Stimulated activated CD8-positive, alpha-beta memory T cell treated with anti-CD3 and anti-CD28 coated beads, Interleukin-4, amount 100 ng/mL, for 48 hours (primary cell): ENCODE measurements around the gene DPYD.

ENCODE experiments used
- DNase-seq: peaks from one replicate; pipeline ENCODE4 v3.0.0-alpha.2; 2020

DPYD gene

DNA sequence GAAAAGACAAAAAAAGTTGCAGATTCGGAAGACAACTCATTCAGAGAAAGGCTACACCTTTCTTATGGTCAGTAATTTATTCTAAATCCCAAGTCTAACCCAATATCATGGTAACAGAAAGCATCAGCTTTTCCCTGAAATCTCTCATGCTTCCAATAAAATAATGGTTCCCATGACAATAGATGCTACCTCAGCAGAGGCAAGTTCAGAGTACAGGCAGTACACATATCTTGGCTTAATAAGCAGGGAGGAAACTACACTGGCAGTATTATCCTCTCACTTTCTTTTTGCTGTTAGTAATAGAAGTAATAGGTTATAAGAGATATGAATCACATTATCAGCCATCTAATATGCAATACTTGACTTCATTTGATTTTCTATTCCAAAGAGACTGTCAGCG lies 137.1 kb downstream of the DPYD start:
- no peak for DNase-seq

DNA sequence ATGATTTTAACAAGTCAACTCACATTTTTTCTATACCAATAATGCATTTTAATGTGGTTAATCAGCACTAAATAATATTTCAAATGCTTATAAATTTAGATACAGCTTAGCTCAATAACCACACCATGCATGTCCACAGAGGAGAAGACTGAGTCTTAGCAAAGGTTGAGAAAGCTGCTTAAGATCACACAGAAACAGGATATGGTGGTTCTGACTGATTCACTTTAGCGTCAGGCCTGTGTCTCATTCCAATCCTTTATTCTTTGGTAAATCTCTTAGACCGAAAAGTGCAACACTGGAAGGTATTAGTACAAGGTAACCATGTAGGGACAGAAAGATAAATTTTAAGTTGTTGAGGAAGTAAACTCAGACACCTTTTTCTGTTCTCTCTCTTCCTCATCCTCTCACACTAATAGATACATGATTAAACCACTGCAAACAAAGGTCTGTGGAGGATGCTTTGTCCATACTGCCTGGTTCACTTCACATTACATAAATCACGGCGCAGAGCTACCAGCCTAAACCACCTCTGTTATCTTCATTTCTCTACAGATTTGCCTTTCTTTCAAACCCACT lies 139.0 kb downstream of the DPYD start:
- no peak for DNase-seq

DNA sequence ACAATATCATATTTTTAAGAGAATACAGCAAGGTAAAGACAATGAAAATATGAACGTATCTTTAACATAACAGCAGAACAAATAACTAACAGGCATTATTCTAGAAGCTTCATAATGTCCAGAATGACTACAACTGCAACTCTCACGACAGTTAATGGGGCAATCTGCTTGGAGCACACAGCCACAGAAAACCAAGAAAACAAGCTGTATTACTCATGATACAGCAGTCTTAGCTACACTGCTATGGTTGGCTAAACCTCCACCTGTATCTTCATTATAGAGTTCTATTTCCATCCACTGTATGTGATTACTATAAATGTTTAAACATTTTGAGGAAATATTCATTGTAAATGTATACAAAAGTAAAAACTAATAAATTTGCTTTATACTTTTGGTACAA lies 139.9 kb downstream of the DPYD start:
- DNase-seq: no peak

DNA sequence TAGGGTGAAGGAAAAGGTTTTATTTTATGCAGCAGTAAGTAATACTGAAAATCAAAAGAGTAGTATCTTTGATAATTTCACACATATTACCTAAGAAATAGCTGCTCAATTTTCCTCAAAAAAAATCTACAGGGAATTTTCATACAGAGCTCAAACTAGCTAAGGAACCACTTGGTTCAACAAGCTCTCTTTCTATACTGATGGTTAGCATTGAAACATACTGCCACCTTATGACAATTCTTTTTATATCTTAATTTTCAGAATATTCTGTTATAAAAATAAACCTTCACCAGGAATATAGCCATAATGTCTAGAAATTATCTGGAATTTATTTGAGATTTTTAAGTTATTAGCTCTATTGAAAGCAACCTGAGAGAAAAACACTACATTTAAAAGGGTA lies 142.1 kb downstream of the DPYD start:
- no peak for DNase-seq

DNA sequence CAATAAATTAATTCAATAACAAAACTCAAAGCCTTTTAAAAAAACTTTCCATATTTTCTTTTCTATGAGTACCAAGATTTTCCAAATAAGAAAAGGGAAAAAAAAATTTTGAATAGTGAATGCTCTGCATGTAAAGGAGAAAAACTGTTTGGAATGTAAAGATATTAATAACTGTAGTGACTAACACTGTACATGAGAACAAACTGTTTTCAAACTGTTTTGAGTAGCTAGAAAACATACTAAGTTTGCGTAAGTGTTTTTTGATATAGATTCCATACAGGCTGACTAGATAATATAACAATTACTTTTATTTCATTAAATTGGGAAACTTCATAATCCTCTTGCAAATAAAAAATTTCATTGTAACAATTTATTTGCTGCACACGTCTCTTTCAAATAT lies 150.5 kb downstream of the DPYD start:
- no peak for DNase-seq

DNA sequence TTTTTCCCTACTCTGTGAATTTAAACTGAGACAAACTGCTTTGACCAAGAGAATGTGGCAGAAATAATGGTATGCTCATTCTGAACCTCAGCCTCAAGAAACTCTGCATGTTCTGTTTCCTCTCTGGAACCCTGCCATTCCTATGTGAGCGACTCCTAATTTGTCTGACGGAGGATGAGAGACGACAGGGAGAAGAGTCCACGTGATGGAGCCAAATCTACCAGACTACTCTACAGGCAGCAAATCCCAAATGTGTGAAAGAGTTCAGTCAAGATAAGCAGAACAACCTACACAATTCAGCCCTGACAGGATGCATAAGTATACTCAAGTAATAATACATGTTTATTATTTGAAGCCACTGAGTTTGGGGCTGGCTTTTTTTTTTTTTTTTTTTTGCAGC lies 153.5 kb downstream of the DPYD start:
- no peak for DNase-seq

DNA sequence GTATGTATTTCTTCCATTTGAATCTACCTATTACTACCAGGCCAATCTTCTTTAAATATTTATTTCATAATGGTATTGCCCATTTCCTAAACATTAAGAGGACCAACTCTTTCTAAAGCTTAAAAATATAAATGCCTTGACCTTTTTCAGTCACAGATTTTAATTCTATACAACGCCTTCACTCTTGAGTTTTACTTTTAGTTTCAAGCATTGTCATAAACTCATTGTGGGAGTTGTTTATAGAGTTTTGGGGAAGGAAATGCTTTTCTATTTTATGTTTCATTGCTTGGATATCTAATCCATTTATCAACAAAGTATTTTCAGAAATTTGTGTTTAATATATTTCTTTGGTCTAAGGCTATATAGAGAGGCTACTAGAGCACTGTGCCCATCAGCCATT lies 155.8 kb downstream of the DPYD start:
- DNase-seq: no peak

DNA sequence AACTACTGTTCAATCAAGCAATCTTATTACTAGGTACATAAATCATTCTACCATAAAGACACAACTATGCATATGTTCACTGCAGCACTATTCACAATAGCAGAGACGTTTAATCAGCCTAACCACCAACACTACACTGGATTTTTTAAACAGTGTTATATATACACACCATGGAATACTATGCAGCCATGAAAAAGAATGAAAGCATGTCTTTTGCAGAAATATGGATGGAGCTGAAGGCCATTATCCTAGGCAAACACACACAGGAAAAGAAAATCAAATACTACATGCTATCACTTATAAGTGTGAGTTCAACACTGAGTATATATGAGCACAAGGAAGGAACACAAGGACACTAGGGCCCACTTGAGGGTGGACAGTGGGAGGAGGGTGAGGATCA lies 159.2 kb downstream of the DPYD start:
- no peak for DNase-seq

DNA sequence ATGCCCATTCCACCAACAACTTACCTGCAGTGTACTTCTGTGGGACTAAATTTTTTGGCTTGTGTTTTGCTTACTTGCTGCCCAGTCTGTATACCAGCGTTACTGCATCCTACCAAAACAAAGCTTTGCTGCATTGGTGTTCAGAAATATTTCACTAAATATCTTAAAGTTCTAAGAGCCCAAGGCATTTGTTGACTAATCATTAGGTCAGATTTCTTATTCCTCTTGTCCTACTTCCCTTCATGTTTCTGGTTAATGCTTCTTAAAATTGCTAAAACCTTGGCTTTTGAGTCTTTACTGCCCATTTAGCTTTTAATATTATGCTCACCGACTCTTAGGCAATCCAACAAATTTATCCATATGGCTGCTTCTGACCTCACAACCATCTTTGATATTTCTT lies 161.8 kb downstream of the DPYD start:
- no peak for DNase-seq

DNA sequence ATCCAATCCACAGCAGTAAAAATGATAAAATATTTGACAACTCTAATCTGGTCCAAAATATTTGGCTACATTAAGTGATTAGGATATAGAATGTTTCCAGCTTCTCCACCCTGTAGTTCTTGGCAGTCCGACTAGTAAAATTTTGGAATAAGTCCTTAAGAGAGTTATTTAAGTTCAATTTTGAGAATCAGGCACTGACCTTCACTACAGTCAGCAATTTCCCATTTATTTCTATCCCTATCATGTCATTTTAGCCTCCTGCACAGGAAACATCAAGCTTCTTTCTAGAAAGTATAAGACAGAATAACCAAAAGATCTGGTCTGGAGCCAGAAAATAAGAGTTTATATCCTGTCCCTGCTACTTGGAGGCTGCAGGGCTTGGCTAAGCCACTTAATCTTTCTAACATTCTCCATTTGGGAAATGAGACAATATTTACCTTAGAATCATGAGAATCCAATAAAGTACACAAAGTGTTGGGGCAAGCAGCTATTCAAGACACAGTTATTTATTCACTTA lies 162.2 kb downstream of the DPYD start:
- no peak for DNase-seq

DNA sequence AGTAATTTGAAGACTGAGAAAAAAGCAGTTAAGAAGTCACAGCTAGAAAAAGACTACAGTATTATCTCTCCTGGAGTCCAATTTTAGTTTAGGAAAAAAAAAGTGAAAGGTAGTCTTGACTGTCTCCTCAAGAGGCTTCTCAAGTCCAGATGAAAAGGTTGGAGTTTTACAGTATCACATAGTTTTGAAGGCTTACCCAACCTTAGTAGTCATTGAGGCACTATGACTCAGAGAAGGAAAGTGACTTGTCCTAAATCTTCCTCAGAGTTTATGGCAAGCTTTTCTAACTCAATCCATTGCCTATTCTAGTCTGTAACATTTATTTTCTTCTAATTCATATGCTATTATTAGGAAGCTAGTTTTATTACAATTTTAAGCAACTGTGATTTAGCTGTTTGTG lies 174.9 kb downstream of the DPYD start:
- DNase-seq: no peak

DNA sequence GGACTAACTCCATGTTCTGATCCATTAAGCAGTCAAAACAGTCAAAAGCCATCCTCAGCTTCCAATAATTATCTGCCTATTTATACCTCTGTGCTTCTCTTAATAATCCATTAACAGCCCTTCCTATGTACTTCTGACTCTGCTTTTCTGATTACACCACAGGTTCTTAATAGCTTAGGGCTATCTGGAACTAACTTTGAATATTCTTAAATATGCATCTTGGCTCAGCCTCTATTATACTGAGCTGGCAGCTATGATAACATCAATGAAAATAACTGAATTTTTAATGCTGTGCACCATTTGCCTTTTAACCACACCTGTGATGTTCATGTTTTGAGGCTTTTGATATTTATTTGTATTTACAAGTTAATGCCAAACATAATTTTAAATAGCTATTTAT lies 175.9 kb downstream of the DPYD start:
- no peak for DNase-seq

DNA sequence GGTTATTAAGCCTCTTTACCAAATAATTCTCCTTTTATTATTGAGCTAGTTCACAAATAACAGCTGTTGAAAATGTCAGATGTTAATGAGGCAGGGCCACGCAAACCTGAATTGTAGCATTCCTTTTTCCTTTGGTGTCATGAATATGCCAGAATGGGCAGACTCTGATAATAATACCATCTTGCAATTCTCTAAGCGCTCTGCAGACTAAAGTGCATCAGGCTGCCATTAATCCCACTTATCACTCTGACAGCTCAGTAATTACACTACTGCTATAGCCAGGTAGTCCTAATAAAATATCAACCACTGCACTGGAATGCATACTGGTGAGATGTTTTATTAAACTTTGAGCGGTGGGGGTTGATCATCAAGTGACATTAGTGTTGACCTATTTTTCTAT lies 177.7 kb downstream of the DPYD start:
- DNase-seq: no peak

DNA sequence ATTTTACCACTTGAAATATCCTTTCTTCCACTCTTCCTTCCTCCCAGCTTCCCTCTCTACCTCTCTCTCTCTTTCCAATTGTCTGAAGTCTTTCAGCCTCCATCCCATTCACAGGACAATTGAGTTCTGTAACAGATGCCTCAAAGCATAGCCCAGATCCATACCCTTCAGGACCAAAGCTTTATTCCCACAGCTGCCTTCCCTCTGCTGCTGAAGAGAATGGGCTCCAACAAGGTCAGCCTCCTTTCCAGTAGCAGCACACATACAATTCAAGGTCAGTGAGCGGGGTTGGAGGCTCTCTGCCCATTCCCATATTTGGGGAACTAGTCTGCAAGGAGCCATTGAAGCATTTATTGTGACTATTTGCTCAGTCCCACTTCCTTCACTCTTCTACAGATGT lies 179.9 kb downstream of the DPYD start:
- DNase-seq: no peak

DNA sequence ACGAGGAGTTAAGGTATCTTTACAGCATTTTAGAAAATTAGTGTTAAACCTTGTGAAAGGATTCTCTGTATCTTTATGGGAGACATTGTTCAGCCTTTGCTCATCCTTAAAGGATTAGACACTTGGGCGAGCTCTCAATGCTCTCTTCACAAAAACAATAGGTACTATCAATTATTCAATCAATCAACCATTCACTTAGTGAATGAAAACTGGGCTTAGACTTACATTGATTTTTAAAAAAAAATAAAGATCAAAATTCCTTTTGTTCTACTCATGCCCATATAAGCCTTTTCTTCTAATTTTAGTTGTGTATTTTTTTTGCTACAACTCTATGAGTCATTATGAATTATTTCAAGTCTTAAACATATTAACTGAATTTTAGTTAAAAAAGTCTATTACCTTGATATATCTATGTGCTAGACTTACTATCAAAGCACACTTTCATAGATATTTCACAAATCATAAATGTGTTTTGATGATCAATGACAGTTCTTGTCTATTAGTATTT lies 181.2 kb downstream of the DPYD start:
- DNase-seq: no peak

DNA sequence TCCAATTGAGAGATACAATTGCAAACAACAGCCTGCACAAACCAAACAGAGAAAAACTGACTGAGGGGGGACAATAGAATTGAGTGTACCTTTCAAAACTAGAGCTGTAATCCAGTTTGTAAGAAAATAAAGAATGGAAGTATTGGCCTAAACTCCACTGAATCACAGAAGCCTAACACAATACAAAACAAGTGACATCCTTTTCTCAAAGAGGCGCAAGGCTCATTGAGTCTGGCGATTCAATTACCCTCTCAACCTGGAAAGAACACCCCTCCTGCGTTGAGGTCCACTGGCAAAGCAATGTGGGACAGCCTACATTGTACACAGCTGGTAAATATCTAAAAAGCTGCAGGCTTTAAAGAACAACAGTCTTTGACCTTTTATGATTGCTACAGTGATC lies 182.6 kb downstream of the DPYD start:
- no peak for DNase-seq

DNA sequence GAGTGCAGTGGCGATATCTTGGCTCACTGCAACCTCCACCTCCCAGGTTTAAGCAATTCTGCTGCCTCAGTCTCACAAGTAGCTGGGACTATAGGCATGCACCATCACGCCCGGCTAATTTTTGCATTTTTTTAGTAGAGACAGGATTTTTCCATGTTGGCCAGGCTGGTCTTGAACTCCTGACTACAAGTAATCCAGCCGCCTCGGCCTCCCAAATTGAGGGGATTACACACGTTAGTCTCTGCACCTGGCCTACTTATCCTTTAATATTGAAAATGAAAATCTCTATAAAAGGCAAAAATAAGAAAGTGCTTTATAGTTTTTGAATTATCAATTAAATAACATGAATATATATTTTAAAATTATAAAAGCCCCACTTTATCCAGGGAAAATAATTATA lies 190.6 kb downstream of the DPYD start:
- no peak for DNase-seq

DNA sequence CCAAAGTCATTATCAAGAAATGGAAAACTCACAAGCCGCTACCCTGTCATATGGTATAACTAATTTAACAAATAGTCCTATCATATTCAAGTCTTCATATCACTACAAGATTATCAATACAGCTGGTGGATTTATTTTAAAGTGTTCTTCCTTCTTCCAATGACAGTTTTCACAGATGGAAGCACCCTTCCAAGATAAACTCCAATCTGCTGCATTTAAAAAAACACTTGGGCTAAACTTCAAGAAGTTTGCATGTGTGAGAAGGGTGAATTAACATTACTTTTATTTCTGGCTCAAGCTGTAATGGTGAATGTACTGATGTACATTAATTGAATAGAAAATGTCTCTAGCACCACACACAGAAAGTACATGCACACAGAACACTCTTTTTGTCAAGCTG lies 192.4 kb downstream of the DPYD start:
- DNase-seq: no peak

DNA sequence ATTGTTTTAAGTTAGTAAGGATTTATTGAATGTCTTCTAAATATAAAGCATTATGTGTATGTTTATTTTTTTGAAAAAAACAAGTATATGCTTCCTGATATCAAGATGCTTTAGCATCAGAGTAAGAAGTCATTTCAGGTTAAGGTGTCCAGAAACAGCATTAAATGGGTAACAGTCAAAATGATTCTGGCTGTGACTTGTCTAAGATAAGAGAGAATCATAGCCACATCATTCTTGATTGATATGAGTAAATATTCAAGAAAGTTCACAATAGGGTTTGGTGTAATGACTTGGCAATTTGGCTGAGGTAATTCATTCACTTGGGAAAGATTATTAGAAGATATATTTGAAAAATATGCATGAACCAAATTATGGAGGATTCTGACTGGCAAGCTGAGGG lies 193.8 kb downstream of the DPYD start:
- no peak for DNase-seq

DNA sequence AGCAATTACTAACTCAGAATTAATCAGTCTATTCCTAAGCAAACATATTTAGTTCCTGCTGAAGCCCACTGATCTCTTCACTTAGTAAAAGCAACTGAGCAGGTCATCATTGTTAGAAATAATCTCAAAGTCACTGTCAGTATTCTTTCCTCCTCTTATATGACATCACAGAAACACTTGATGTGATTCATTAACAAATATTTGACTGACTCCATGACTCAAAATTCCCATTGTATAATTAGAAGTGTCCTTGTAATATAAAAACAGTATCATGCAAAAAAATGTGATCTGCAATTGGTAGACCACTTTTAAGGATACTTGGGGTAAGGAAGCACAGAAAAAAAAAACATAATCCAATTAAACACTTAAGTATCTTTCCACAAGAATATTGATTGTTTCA lies 194.4 kb downstream of the DPYD start:
- no peak for DNase-seq

DNA sequence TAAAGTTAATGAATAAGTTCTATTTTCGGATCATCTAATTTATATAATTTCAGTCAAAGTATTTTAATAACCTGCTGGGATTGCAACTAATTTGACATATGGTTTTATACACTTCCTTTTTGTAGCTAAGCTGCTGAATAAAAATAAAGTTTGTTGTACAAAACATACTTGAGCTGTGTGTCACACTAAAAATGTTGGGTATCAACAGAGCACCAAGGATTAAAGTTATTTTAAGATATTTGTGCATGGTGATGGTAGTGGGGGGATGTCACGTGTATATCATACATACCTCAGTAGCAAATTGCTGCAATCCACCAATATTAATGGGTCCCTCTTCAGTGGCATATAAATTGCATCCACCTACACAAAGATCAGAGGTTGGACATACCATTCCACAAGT lies 199.6 kb downstream of the DPYD start:
- DNase-seq: no peak

DNA sequence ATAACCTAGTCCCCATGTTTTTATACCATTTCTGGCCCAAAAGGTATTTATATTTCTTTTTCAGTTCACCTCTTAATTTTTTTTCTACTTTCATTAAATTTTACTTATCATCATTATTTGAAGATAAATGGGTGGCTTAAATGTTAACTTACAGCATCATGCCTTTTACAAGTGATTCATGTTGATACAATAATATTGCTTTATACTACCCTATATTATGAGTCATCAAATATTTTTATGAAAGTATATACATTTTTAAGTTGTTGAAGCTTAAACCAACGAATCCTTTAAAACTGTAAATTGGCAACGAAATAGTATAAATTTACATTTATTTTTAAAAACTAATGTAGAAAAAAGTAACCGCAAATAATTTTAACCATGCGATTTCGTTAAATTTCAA lies 207.9 kb downstream of the DPYD start:
- DNase-seq: no peak

DNA sequence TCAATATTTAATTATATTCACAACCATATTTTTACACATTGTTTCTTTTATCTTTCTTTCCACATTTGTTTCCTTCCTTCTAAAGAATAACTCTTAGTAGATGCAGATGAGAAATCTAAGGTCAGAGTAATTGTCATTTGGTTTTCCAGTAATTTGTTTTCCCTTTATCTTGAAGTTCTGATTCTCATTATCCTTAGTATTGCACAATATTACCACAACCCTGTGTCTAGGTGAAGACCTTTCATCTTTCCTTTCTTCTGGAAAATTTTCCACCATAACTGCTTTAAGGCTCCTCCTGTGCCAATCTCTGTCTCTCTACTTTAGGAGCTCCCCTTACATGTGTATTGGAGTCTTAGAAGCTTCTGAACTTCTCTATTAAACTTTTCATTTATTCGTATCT lies 209.0 kb downstream of the DPYD start:
- DNase-seq: no peak

DNA sequence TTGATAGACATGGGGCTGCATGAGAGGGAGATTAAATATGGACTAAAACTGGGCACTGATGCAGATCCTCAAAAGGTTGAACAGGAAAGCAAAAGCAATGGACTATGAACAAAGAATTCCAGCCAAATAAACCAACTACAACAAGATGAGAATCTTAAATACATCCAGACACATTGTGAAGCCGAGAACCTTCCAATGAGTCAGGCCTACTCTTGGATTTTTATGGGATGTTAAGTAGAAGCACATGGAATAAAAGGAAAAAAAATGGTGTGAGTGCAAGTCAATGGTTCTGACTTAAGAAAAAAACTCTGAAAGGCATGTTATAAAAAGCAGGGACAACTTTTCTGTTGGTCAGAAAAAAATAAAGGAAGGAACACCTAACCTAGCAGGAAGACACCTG lies 227.2 kb downstream of the DPYD start:
- no peak for DNase-seq

DNA sequence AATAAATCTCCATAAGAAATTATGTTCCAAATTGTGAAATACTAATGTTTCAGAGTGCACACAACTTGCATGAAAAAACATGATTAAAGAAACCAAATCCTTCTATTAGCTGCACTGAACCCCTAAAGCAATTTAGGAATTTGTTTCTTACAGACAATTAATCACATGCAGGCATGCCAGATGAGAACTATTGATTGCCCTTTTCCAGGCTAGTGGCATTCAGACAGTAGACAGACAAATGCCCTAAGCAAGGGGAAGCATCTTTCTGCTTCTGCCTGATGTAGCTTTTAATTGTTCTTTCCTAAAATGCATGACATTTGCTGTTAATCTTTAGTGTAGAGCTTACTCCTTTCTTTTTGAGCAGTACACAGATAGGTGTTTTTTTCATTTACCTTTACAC lies 229.5 kb downstream of the DPYD start:
- DNase-seq: no peak

DNA sequence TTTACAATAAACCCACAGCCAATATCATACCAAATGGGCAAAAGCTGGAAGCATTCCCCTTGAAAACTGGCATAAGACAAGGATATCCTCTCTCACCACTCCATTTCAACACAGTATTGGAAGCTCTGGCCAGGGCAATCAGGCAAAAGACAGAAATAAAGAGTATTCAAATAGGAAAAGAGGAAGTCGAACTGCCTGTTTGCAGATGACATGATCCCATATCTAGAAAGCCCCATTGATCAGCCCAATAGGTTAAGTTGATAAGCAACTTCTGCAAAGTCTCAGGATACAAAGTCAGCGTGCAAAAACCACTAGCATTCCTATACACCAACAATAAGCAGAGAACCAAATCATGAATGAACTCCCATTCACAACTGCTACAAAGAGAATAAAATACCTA lies 235.5 kb downstream of the DPYD start:
- DNase-seq: no peak
